Measurements from ENCODE around the gene FIGNL2.

GRCh38 chr12:51888316-51889215 lies 40.0 kb upstream of the FIGNL2 start:
- TF ChIP-seq CTCF (conservative IDR thresholded peaks at IDR 0.05; ENCODE audit: low read depth, low read length), result no peak
- no peak for TF ChIP-seq EZH2 (IDR thresholded peaks at IDR 0.05; ENCODE audit: low read length, unreplicated experiment)

All from PC-3 (cell line).